Spinal cord (tissue), 10 donors: ENCODE measurements around the gene ZNF835. TPM values are rescaled to one million over a fixed set of nuclear protein-coding genes. Genes with fewer than 3 reads are reported as not detected.

Experiments used
- DNase-seq, 6 donors: peaks; one replicate each; pipeline versions ENCODE4 v3.0.0 to v3.0.0-alpha.2; 2013 to 2015; ENCODE audit warnings: low spot score in 6 of 6, low read depth in 4 of 6
- H3K27ac ChIP-seq: one replicate; pipeline ENCODE4 v1.5.1; 2013; ENCODE audit warnings: low read depth, low read length, control low read depth
- H3K27me3 ChIP-seq: one replicate; pipeline ENCODE4 v1.6.1; 2013; ENCODE audit warnings: low read length; ENCODE audit not compliant: control insufficient read depth, insufficient read depth
- H3K36me3 ChIP-seq: one replicate; pipeline ENCODE4 v1.6.1; 2013; ENCODE audit warnings: low read length; ENCODE audit not compliant: control insufficient read depth, insufficient read depth
- H3K4me1 ChIP-seq: one replicate; pipeline ENCODE4 v1.6.1; 2013; ENCODE audit warnings: low read length; ENCODE audit not compliant: control insufficient read depth, insufficient read depth
- H3K4me3 ChIP-seq: one replicate; pipeline ENCODE4 v1.5.1; 2013; ENCODE audit warnings: low read depth, low read length, control low read depth
- H3K9me3 ChIP-seq: one replicate; pipeline ENCODE4 v1.6.1; 2013; ENCODE audit warnings: low read length; ENCODE audit not compliant: control insufficient read depth, insufficient read depth
- WGBS: methylation state at CpG from one replicate; pipeline ENCODE4 v1.1.5; 2013; ENCODE audit warnings: missing lambda C conversion rate; ENCODE audit not compliant: insufficient coverage; 5-methylcytosine and 5-hydroxymethylcytosine counted together
- polyA plus RNA-seq, 2 donors: library from polyadenylated mRNA; unstranded; fragments of 120-200 nt; gene quantifications; one replicate each; pipeline ENCODE4 v1.2.1, GENCODE V29; 2013; ENCODE audit not compliant: insufficient read length in 2 of 2
- total RNA-seq, 2 donors: library from RNA; depleted of rRNA in 1 of 2; stranded (reverse); fragments of 120-200 nt in 1 of 2; fragments of >200 nt in 1 of 2; gene quantifications; one replicate each; pipeline versions ENCODE4 v1.2.3 to v1.2.4, GENCODE V29; 2013 to 2014
- donor health status: healthy.

ZNF835 gene
- total and polyA plus RNA-seq, 4 donors, result 4.1 to 10.3 (median 5.9) TPM

GRCh38 chr19:56612737-56613136 lies 58.8 kb downstream of the ZNF835 start:
- Histone ChIP-seq H3K4me3 (no peak overlapping the region), H3K27ac (no peak overlapping the region), H3K27me3 (no peaks in the 10 kb centered on the region), H3K36me3 (peaks cover 2% of the 10 kb centered on the region), H3K9me3 (no peaks in the 10 kb centered on the region), H3K4me1 (no peaks in the 10 kb centered on the region)
- WGBS, result 94% methylated on average over 2 of the region's 2 CpGs
- DNase-seq, result no peak

Other genes with a start within 250 kb of the ZNF835 start
- gene ZNF667, start 194.4 kb downstream of the ZNF835 start, total RNA-seq, result 10 to 100 TPM; 16.7 to 19.4 TPM
- 10 to 100 TPM; 18.9 to 19.8 TPM for gene ZNF667, start 194.4 kb downstream of the ZNF835 start, polyA plus RNA-seq
- 10 to 100 TPM; 15.5 to 16.3 TPM for gene ZNF471, start 163.9 kb downstream of the ZNF835 start, total RNA-seq
- 10 to 100 TPM; 19.5 to 30.5 TPM for gene ZNF471, start 163.9 kb downstream of the ZNF835 start, polyA plus RNA-seq
- gene ZFP28, start 132.8 kb downstream of the ZNF835 start, total RNA-seq, result 10 to 100 TPM; 15.6 to 22.5 TPM
- 10 to 100 TPM; 22.1 to 25.8 TPM for gene ZFP28, start 132.8 kb downstream of the ZNF835 start, polyA plus RNA-seq
- 10 to 100 TPM; 13.5 to 18.1 TPM for gene ZNF470, start 104.3 kb downstream of the ZNF835 start, total RNA-seq
- 10 to 100 TPM; 15.9 to 19.3 TPM for gene ZNF470, start 104.3 kb downstream of the ZNF835 start, polyA plus RNA-seq
- gene ZNF71, start 76.5 kb downstream of the ZNF835 start, total RNA-seq, result 1 to 10 TPM; 8.9 TPM
- 10 to 100 TPM; 11.6 to 12.2 TPM for gene ZNF71, start 76.5 kb downstream of the ZNF835 start, polyA plus RNA-seq
- gene SMIM17, start 28.6 kb downstream of the ZNF835 start, total RNA-seq, result 10 to 100 TPM; 13.8 to 84.2 TPM
- gene SMIM17, start 28.6 kb downstream of the ZNF835 start, polyA plus RNA-seq, result 10 to 100 TPM; 54.3 to 62.7 TPM
- 100 to 1,000 TPM; 160 to 444 TPM for gene PEG3, start 169.0 kb upstream of the ZNF835 start, total RNA-seq
- 100 to 1,000 TPM; 195 to 265 TPM for gene PEG3, start 169.0 kb upstream of the ZNF835 start, polyA plus RNA-seq
- 1 to 10 TPM; 6.6 to 7.8 TPM for gene ZIM2, start 169.0 kb upstream of the ZNF835 start, total RNA-seq
- 1 to 10 TPM; 3.1 to 6.5 TPM for gene ZIM2, start 169.0 kb upstream of the ZNF835 start, polyA plus RNA-seq